WTC11 (cell line): ENCODE results near the gene MANEA.

ENCODE experiments used
- CTCF ChIP-seq: fragments of 200-600 bp; IDR thresholded peaks from 2 replicates; pipeline ENCODE4 v1.8.0; 2022; ENCODE audit warnings: antibody characterized with exemption
- IRF2 ChIP-seq: sonication (generic); formaldehyde crosslinking; IDR thresholded peaks from 2 replicates; pipeline ENCODE4 v1.8.0; 2022; ENCODE audit warnings: low read depth, missing genetic modification reagents, borderline replicate concordance
- NFATC4 ChIP-seq: fragments of 250-450 bp; sonication (Bioruptor Pico); IDR thresholded peaks from 2 replicates; pipeline ENCODE4 v1.9.0; 2021; ENCODE audit warnings: mild to moderate bottlenecking
- NR1H2 ChIP-seq: sonication (generic); formaldehyde crosslinking; IDR thresholded peaks from 2 replicates; pipeline ENCODE4 v1.9.0; 2021; ENCODE audit warnings: mild to moderate bottlenecking, moderate library complexity, missing genetic modification reagents
- PRDM15 ChIP-seq: sonication (generic); formaldehyde crosslinking; IDR thresholded peaks from 2 replicates; pipeline ENCODE4 v1.8.0; 2022; ENCODE audit warnings: missing genetic modification reagents
- RELA ChIP-seq: sonication (generic); formaldehyde crosslinking; IDR thresholded peaks from 2 replicates; pipeline ENCODE4 v1.8.1; 2022; ENCODE audit warnings: missing genetic modification reagents, mild to moderate bottlenecking, borderline replicate concordance
- SMAD4 ChIP-seq: sonication (generic); formaldehyde crosslinking; IDR thresholded peaks from 2 replicates; pipeline ENCODE4 v1.8.0; 2022; ENCODE audit warnings: mild to moderate bottlenecking, missing genetic modification reagents
- TEAD1 ChIP-seq: sonication (generic); formaldehyde crosslinking; IDR thresholded peaks from 2 replicates; pipeline ENCODE4 v1.8.0; 2022; ENCODE audit warnings: mild to moderate bottlenecking, missing genetic modification reagents
- TEAD4 ChIP-seq: sonication (generic); formaldehyde crosslinking; IDR thresholded peaks from 2 replicates; pipeline ENCODE4 v1.8.0; 2022; ENCODE audit warnings: mild to moderate bottlenecking, missing genetic modification reagents
- ZBTB43 ChIP-seq: sonication (generic); formaldehyde crosslinking; IDR thresholded peaks from 2 replicates; pipeline ENCODE4 v1.8.1; 2023; ENCODE audit warnings: mild to moderate bottlenecking, missing genetic modification reagents
- ZNF232 ChIP-seq: sonication (generic); formaldehyde crosslinking; IDR thresholded peaks from 2 replicates; pipeline ENCODE4 v1.8.0; 2022; ENCODE audit warnings: mild to moderate bottlenecking, missing genetic modification reagents

- no peak for TF ChIP-seq CTCF
- no peak for TF ChIP-seq SMAD4 (CRISPR knock-in tag)
- TF ChIP-seq ZNF232 (CRISPR knock-in tag), result no peak
- no peak for TF ChIP-seq PRDM15 (CRISPR knock-in tag)
- TF ChIP-seq ZBTB43 (CRISPR knock-in tag), result no peak
- no peak for TF ChIP-seq TEAD4 (CRISPR knock-in tag)
- no peak for TF ChIP-seq IRF2 (CRISPR knock-in tag)
- TF ChIP-seq RELA (CRISPR knock-in tag), result no peak
- TF ChIP-seq NR1H2 (CRISPR knock-in tag), result no peak
- no peak for TF ChIP-seq NFATC4 (CRISPR knock-in tag)
- no peak for TF ChIP-seq TEAD1 (CRISPR knock-in tag)
These were observed 927 bp upstream of the MANEA start for GRCh38 chr6:95576218-95576997.
